GM12878 (cell line): ENCODE data around the gene ZG16. TPM values are rescaled to one million over a fixed set of nuclear protein-coding genes. Genes with fewer than 3 reads are reported as not detected.

Experiments
- ATF2 ChIP-seq: IDR thresholded peaks from 2 replicates; pipeline ENCODE4 v1.6.1; 2012; ENCODE audit warnings: low read length, inconsistent platforms
- BACH1 ChIP-seq: fragments of 450-650 bp; IDR thresholded peaks from 2 replicates; pipeline ENCODE4 v1.6.1; 2017; ENCODE audit warnings: mild to moderate bottlenecking, borderline replicate concordance
- CHD4 ChIP-seq: fragments of 200-600 bp; sonication (generic); IDR thresholded peaks from 2 replicates; pipeline ENCODE4 v1.6.1; 2016; ENCODE audit warnings: mild to moderate bottlenecking
- DPF2 ChIP-seq: fragments of 450-650 bp; IDR thresholded peaks from 2 replicates; pipeline ENCODE4 v1.6.1; 2017; ENCODE audit warnings: mild to moderate bottlenecking
- ELK1 ChIP-seq: IDR thresholded peaks from 2 replicates; pipeline ENCODE4 v1.6.1; 2012; ENCODE audit warnings: low read depth, low read length, improper control_type of control experiment
- GABPA ChIP-seq: IDR thresholded peaks from 2 replicates; pipeline ENCODE4 v1.6.1; 2014; ENCODE audit warnings: antibody characterized with exemption, low read depth, mild to moderate bottlenecking, inconsistent platforms
- GATAD2B ChIP-seq: fragments of 450-650 bp; conservative IDR thresholded peaks from 2 replicates; pipeline ENCODE4 v1.6.1; 2017; ENCODE audit warnings: low read depth, mild to moderate bottlenecking, moderate library complexity
- HCFC1 ChIP-seq: fragments of 150-350 bp; IDR thresholded peaks from 2 replicates; pipeline ENCODE4 v1.6.1; 2014; ENCODE audit warnings: low read length
- KLF5 ChIP-seq: fragments of 450-650 bp; IDR thresholded peaks from 2 replicates; pipeline ENCODE4 v1.6.1; 2014; ENCODE audit warnings: mild to moderate bottlenecking; ENCODE audit not compliant: partially characterized antibody
- PBX3 ChIP-seq: IDR thresholded peaks from 2 replicates; pipeline ENCODE4 v1.6.1; 2011; ENCODE audit warnings: mild to moderate bottlenecking, low read depth, low read length, moderate library complexity; ENCODE audit not compliant: insufficient replicate concordance
- POLR2AphosphoS2 ChIP-seq: IDR thresholded peaks from 2 replicates; pipeline ENCODE4 v1.6.1; 2011; ENCODE audit warnings: low read depth, mild to moderate bottlenecking, low read length, improper control_type of control experiment, moderate library complexity
- RELA ChIP-seq: fragments of 450-650 bp; IDR thresholded peaks from 2 replicates; pipeline ENCODE4 v1.8.0; 2014; ENCODE audit warnings: borderline replicate concordance; ENCODE audit not compliant: partially characterized antibody
- RFX5 ChIP-seq: IDR thresholded peaks from 2 replicates; pipeline ENCODE4 v1.6.1; 2011; ENCODE audit warnings: low read depth, low read length, improper control_type of control experiment
- SREBF2 ChIP-seq: IDR thresholded peaks from 2 replicates; pipeline ENCODE4 v1.6.1; 2012; ENCODE audit warnings: mild to moderate bottlenecking, low read length
- STAT3 ChIP-seq: IDR thresholded peaks from 2 replicates; pipeline ENCODE4 v1.6.1; 2011; ENCODE audit warnings: low read depth, low read length, improper control_type of control experiment
- SUPT20H ChIP-seq: IDR thresholded peaks from 2 replicates; pipeline ENCODE4 v1.6.1; 2011; ENCODE audit warnings: low read depth, mild to moderate bottlenecking, low read length, moderate library complexity, borderline replicate concordance; ENCODE audit not compliant: control insufficient read depth
- TBL1XR1 ChIP-seq: IDR thresholded peaks from 2 replicates; pipeline ENCODE4 v1.6.1; 2012; ENCODE audit warnings: low read depth, low read length, improper control_type of control experiment
- USF1 ChIP-seq: IDR thresholded peaks from 2 replicates; pipeline ENCODE4 v1.6.1; 2011; ENCODE audit warnings: borderline replicate concordance, low read depth, mild to moderate bottlenecking, moderate library complexity, mixed read lengths, low read length; ENCODE audit not compliant: insufficient read depth; ENCODE audit errors: extremely low read length
- YY1 ChIP-seq: IDR thresholded peaks from 2 replicates; pipeline ENCODE4 v1.6.1; 2011; ENCODE audit warnings: low read depth, mild to moderate bottlenecking, low read length
- ZNF384 ChIP-seq: IDR thresholded peaks from 2 replicates; pipeline ENCODE4 v1.6.1; 2012; ENCODE audit warnings: low read depth, mild to moderate bottlenecking, low read length, improper control_type of control experiment, borderline replicate concordance
- ZNF592 ChIP-seq: fragments of 450-650 bp; IDR thresholded peaks from 2 replicates; pipeline ENCODE4 v1.6.1; 2017; ENCODE audit warnings: mild to moderate bottlenecking, moderate library complexity
- polyA plus RNA-seq, 11 experiments: library from polyadenylated mRNA; depleted of rRNA in 4 of 11; unstranded in 6 of 11; stranded (reverse) in 5 of 11; fragments of >200 nt; fragmentation: Nextera tagmentation in 4 of 11; fragmentation: Illumina TruSeq in 1 of 11; extraction: Ambion mirVana in 4 of 11; extraction: Trizol in 1 of 11; gene quantifications; 1 replicate in 1 of 11; 2 replicates in 10 of 11; pipeline versions ENCODE4 v1.2.1 to v1.2.3, GENCODE V29; 2011 to 2016; ENCODE audit warnings: inconsistent platforms in 2 of 11, missing spikeins in 2 of 11, low read depth in 1 of 11
- total RNA-seq, 4 experiments: library from RNA; depleted of rRNA in 3 of 4; stranded (reverse); fragments of >200 nt in 3 of 4; fragmentation: Illumina TruSeq in 1 of 4; extraction: Trizol in 1 of 4; gene quantifications; 2 replicates each; pipeline versions ENCODE4 v1.2.1 to v1.2.3, GENCODE V29; 2013 to 2021

Gene ZG16
- total and polyA plus RNA-seq, 10 of the 15 experiments (the other 5 are each of a cell fraction or from before 2014, with no cell fraction given), result not detected

- no peak for TF ChIP-seq ELK1
- TF ChIP-seq DPF2, result peak; percentile 72; the same call in 1 of the 2 replicates
- TF ChIP-seq HCFC1, result peak; percentile 94
- no peak for TF ChIP-seq USF1
- TF ChIP-seq RELA, result peak; percentile 34
- no peak for TF ChIP-seq CHD4
- TF ChIP-seq POLR2AphosphoS2, result peak; percentile 92
- no peak for TF ChIP-seq STAT3
- no peak for TF ChIP-seq PBX3
- peak; percentile 89 for TF ChIP-seq GATAD2B
- peak; percentile 100 for TF ChIP-seq YY1
- no peak for TF ChIP-seq ATF2
- no peak for TF ChIP-seq TBL1XR1
- peak; percentile 49; the same call in 1 of the 2 replicates for TF ChIP-seq BACH1
- TF ChIP-seq SREBF2, result no peak
- peak; percentile 39 for TF ChIP-seq KLF5
- 0 out of 2 replicates have a peak, but pooled peaks have one; percentile 56 for TF ChIP-seq ZNF592
- TF ChIP-seq SUPT20H, result no peak
- peak; percentile 86 for TF ChIP-seq ZNF384
- no peak for TF ChIP-seq GABPA
- TF ChIP-seq RFX5, result 0 out of 2 replicates have a peak, but pooled peaks have one; percentile 31
Measured at GRCh38 chr16:29815793-29816693, 38.0 kb downstream of the ZG16 start, which contains the start of gene PAGR1 (continued).
